CD8-positive, alpha-beta memory T cell (primary cell): ENCODE results near the gene ADGB. TPM values are rescaled to one million over a fixed set of nuclear protein-coding genes. Genes with fewer than 3 reads are reported as not detected.
"Not testable (repeated sequence)": the region's sequence is repeated elsewhere in the genome, so short reads cannot be mapped to it uniquely, and the experiment has no call there.

ENCODE experiments used
- CTCF ChIA-PET: fragments of 350-600 bp; sonication (Branson Sonifier 250); formaldehyde crosslinking; loops from one replicate; lab custom pipeline; 2021; ENCODE audit warnings: antibody characterized with exemption; lab: Charles Lee
- POLR2A ChIA-PET: fragments of 350-600 bp; sonication (Branson Sonifier 250); formaldehyde crosslinking; loops from one replicate; lab custom pipeline; 2021; ENCODE audit warnings: antibody characterized with exemption; lab: Charles Lee
- DNase-seq, 5 donors: peaks; one replicate each; pipeline versions ENCODE4 v3.0.0 to v3.0.0-alpha.2; 2020 to 2022; ENCODE audit warnings: mixed read lengths in 1 of 5
- H3K27ac ChIP-seq: one replicate; pipeline ENCODE4 v1.7.0; 2013; ENCODE audit warnings: low read depth, mild to moderate bottlenecking, low read length, moderate library complexity
- H3K27me3 ChIP-seq: 2 replicates; pipeline ENCODE4 v1.7.0; 2013; ENCODE audit warnings: low read length, mild to moderate bottlenecking; ENCODE audit not compliant: insufficient read depth, poor library complexity, severe bottlenecking
- H3K36me3 ChIP-seq: 2 replicates; pipeline ENCODE4 v1.7.0; 2013; ENCODE audit warnings: mild to moderate bottlenecking, low read length, moderate library complexity; ENCODE audit not compliant: insufficient read depth
- H3K4me1 ChIP-seq: 2 replicates; pipeline ENCODE4 v1.7.0; 2013; ENCODE audit warnings: mild to moderate bottlenecking, low read length, moderate library complexity; ENCODE audit not compliant: insufficient read depth
- H3K4me3 ChIP-seq: 2 replicates; pipeline ENCODE4 v1.7.0; 2013; ENCODE audit warnings: mild to moderate bottlenecking, low read length
- H3K9me3 ChIP-seq: 2 replicates; pipeline ENCODE4 v1.7.0; 2013; ENCODE audit warnings: mild to moderate bottlenecking, low read length
- H3K27ac Mint-ChIP-seq, 8 donors: one replicate each; pipeline ENCODE4 v1.8.0; 2020 to 2021; ENCODE audit warnings: mixed read lengths in 8 of 8, mild to moderate bottlenecking in 6 of 8, inconsistent platforms in 3 of 8, moderate library complexity in 3 of 8
- H3K27me3 Mint-ChIP-seq, 2 donors: one replicate each; pipeline ENCODE4 v1.8.0; 2020 to 2021; ENCODE audit warnings: mixed read lengths in 2 of 2, mild to moderate bottlenecking in 1 of 2, moderate library complexity in 1 of 2
- H3K36me3 Mint-ChIP-seq, 3 donors: one replicate each; pipeline ENCODE4 v1.8.0; 2020 to 2021; ENCODE audit warnings: mixed read lengths in 3 of 3, inconsistent platforms in 1 of 3, mild to moderate bottlenecking in 1 of 3
- H3K4me1 Mint-ChIP-seq, 3 donors: one replicate each; pipeline ENCODE4 v1.8.0; 2020 to 2021; ENCODE audit warnings: mixed read lengths in 3 of 3, inconsistent platforms in 1 of 3, mild to moderate bottlenecking in 1 of 3
- H3K4me3 Mint-ChIP-seq, 7 donors: one replicate each; pipeline ENCODE4 v1.8.0; 2020 to 2021; ENCODE audit warnings: mixed read lengths in 7 of 7, mild to moderate bottlenecking in 6 of 7, moderate library complexity in 4 of 7, inconsistent platforms in 2 of 7
- H3K9me3 Mint-ChIP-seq, 5 donors: one replicate each; pipeline ENCODE4 v1.8.0; 2020 to 2022; ENCODE audit warnings: mixed read lengths in 5 of 5, mild to moderate bottlenecking in 3 of 5, moderate library complexity in 2 of 5, inconsistent platforms in 1 of 5
- polyA plus RNA-seq: library from polyadenylated mRNA; unstranded; fragments of 300-500 nt; fragmentation: Illumina TruSeq; gene quantifications from one replicate; pipeline ENCODE4 v1.2.3, GENCODE V29; 2021
- total RNA-seq, 2 experiments: library from RNA; stranded (reverse); gene quantifications; one replicate each; pipeline ENCODE4 v1.2.3, GENCODE V29; 2021

Gene ADGB
- total and polyA plus RNA-seq, 3 experiments from 2014 or later = 0.22 to 0.35 TPM; not detected in 1

GRCh38 chr6:146770965-146771735 is 172.4 kb downstream of the ADGB start:
- Mint-ChIP-seq H3K9me3 (no peaks in the 10 kb centered on the region), H3K4me3 (peak overlapping the region; percentile 14 to 72 (median 40)), H3K36me3 (no peaks in the 10 kb centered on the region), H3K4me1 (peaks cover 15 to 19% (median 18%) of the 10 kb centered on the region in 3 donors), H3K27ac (peak overlapping the region in 4 of 8 donors; percentile 2 to 64 (median 34)), H3K27me3 (peaks cover 0 to 13% of the 10 kb centered on the region in 2 donors)
- Histone ChIP-seq H3K4me1 (peaks cover 19% of the 10 kb centered on the region), H3K27me3 (no peaks in the 10 kb centered on the region), H3K9me3 (no peaks in the 10 kb centered on the region), H3K27ac (no peak overlapping the region), H3K4me3 (peak overlapping the region; percentile 7), H3K36me3 (no peaks in the 10 kb centered on the region)
- POLR2A ChIA-PET = no interaction called here
- DNase-seq = peak in 4 of 5 donors; percentile 1 to 49 (median 11)
- CTCF ChIA-PET = no interaction called here

- H3K27me3 Mint-ChIP-seq = peaks cover 0 to 7% of the 10 kb centered on the region in 2 donors
- ChIA-PET CTCF (no interaction called here), POLR2A (no interaction called here)
- no peak overlapping the region for H3K27ac Mint-ChIP-seq
- no peaks in the 10 kb centered on the region for H3K9me3 Mint-ChIP-seq
- Histone ChIP-seq H3K27me3 (no peaks in the 10 kb centered on the region), H3K36me3 (no peaks in the 10 kb centered on the region), H3K27ac (no peak overlapping the region), H3K4me3 (no peak overlapping the region), H3K4me1 (peaks cover 10% of the 10 kb centered on the region), H3K9me3 (no peaks in the 10 kb centered on the region)
- DNase-seq = no peak
- no peak overlapping the region for H3K4me3 Mint-ChIP-seq
- H3K4me1 Mint-ChIP-seq = peaks cover 12 to 15% (median 14%) of the 10 kb centered on the region in 3 donors
- no peaks in the 10 kb centered on the region for H3K36me3 Mint-ChIP-seq
Measured at GRCh38 chr6:146775220-146775619, 176.4 kb downstream of the ADGB start.

GRCh38 chr6:146781836-146782235 is 183.1 kb downstream of the ADGB start:
- Mint-ChIP-seq H3K36me3 (no peaks in the 10 kb centered on the region), H3K9me3 (no peaks in the 10 kb centered on the region), H3K4me1 (no peaks in the 10 kb centered on the region), H3K27me3 (no peaks in the 10 kb centered on the region), H3K4me3 (no peak overlapping the region), H3K27ac (no peak overlapping the region)
- DNase-seq = no peak
- Histone ChIP-seq H3K27ac (no peak overlapping the region), H3K4me1 (no peaks in the 10 kb centered on the region), H3K9me3 (no peaks in the 10 kb centered on the region), H3K4me3 (no peak overlapping the region), H3K36me3 (no peaks in the 10 kb centered on the region), H3K27me3 (no peaks in the 10 kb centered on the region)
- ChIA-PET POLR2A (no interaction called here), CTCF (no interaction called here)

GRCh38 chr6:146785001-146785585 is 186.3 kb downstream of the ADGB start:
- DNase-seq = peak in 2 of 5 donors; percentile 1 to 31
- H3K4me1 ChIP-seq = no peaks in the 10 kb centered on the region
- H3K36me3 ChIP-seq = no peaks in the 10 kb centered on the region
- Mint-ChIP-seq H3K9me3 (no peaks in the 10 kb centered on the region), H3K27me3 (no peaks in the 10 kb centered on the region), H3K36me3 (no peaks in the 10 kb centered on the region), H3K4me1 (no peaks in the 10 kb centered on the region), H3K4me3 (no peak overlapping the region), H3K27ac (no peak overlapping the region)
- ChIA-PET CTCF (no interaction called here), POLR2A (no interaction called here)
- H3K27ac ChIP-seq = no peak overlapping the region
- H3K9me3 ChIP-seq = no peaks in the 10 kb centered on the region
- H3K4me3 ChIP-seq = no peak overlapping the region
- H3K27me3 ChIP-seq = no peaks in the 10 kb centered on the region

- Mint-ChIP-seq H3K36me3 (no peaks in the 10 kb centered on the region), H3K27me3 (peaks cover 2 to 3% of the 10 kb centered on the region in 2 donors), H3K4me1 (no peaks in the 10 kb centered on the region), H3K9me3 (peaks cover 0 to 8% (median 6%) of the 10 kb centered on the region in 5 donors), H3K4me3 (no peak overlapping the region), H3K27ac (no peak overlapping the region)
- ChIA-PET CTCF (no interaction called here), POLR2A (no interaction called here)
- no peak overlapping the region for H3K27ac ChIP-seq
- H3K4me1 ChIP-seq = no peaks in the 10 kb centered on the region
- no peak overlapping the region for H3K4me3 ChIP-seq
- no peaks in the 10 kb centered on the region for H3K9me3 ChIP-seq
- no peaks in the 10 kb centered on the region for H3K36me3 ChIP-seq
- no peaks in the 10 kb centered on the region for H3K27me3 ChIP-seq
- DNase-seq = no peak
Measured at GRCh38 chr6:146787876-146788508, 189.2 kb downstream of the ADGB start.

GRCh38 chr6:146790561-146791091 is 191.9 kb downstream of the ADGB start:
- CTCF ChIA-PET = no interaction called here
- POLR2A ChIA-PET = no interaction called here
- no peak overlapping the region for H3K4me3 Mint-ChIP-seq
- Histone ChIP-seq H3K4me3 (no peak overlapping the region), H3K36me3 (no peaks in the 10 kb centered on the region), H3K27me3 (no peaks in the 10 kb centered on the region), H3K9me3 (no peaks in the 10 kb centered on the region), H3K4me1 (no peaks in the 10 kb centered on the region), H3K27ac (no peak overlapping the region)
- no peaks in the 10 kb centered on the region for H3K4me1 Mint-ChIP-seq
- no peak for DNase-seq
- H3K36me3 Mint-ChIP-seq = no peaks in the 10 kb centered on the region
- H3K27me3 Mint-ChIP-seq = peaks cover 4 to 11% of the 10 kb centered on the region in 2 donors
- H3K9me3 Mint-ChIP-seq = peaks cover 0 to 9% (median 7%) of the 10 kb centered on the region in 5 donors
- H3K27ac Mint-ChIP-seq = no peak overlapping the region

GRCh38 chr6:146791930-146792329 is 193.2 kb downstream of the ADGB start:
- Histone ChIP-seq H3K36me3 (no peaks in the 10 kb centered on the region), H3K9me3 (no peaks in the 10 kb centered on the region), H3K27me3 (no peaks in the 10 kb centered on the region), H3K27ac (no peak overlapping the region), H3K4me3 (no peak overlapping the region), H3K4me1 (no peaks in the 10 kb centered on the region)
- Mint-ChIP-seq H3K36me3 (no peaks in the 10 kb centered on the region), H3K4me1 (no peaks in the 10 kb centered on the region), H3K9me3 (peaks cover 3 to 9% (median 8%) of the 10 kb centered on the region in 5 donors), H3K27me3 (peaks cover 4 to 11% of the 10 kb centered on the region in 2 donors), H3K4me3 (no peak overlapping the region), H3K27ac (no peak overlapping the region)
- CTCF ChIA-PET = no interaction called here
- DNase-seq = no peak
- POLR2A ChIA-PET = no interaction called here

- DNase-seq, H3K27me3 ChIP-seq, H3K9me3 ChIP-seq, H3K4me3 ChIP-seq, H3K4me3 Mint-ChIP-seq, H3K9me3 Mint-ChIP-seq, H3K36me3 ChIP-seq, CTCF ChIA-PET, H3K27ac Mint-ChIP-seq, H3K4me1 ChIP-seq, POLR2A ChIA-PET, H3K27ac ChIP-seq, H3K36me3 Mint-ChIP-seq, H3K4me1 Mint-ChIP-seq: not testable (repeated sequence)
- peaks cover 4 to 11% of the 10 kb centered on the region in 2 donors for H3K27me3 Mint-ChIP-seq
Measured at GRCh38 chr6:146793218-146793617, 194.4 kb downstream of the ADGB start.
